Measurements from ENCODE around the gene CHIT1. TPM values are rescaled to one million over a fixed set of nuclear protein-coding genes. Genes with fewer than 3 reads are reported as not detected.

CHIT1 gene
- total RNA-seq, 4 donors from 2014 or later = 0.49 to 244 (median 5.6) TPM

- no peak for TF ChIP-seq CTCF (IDR thresholded peaks at IDR 0.05; ENCODE audit: low read depth)
Observed at GRCh38 chr1:203179667-203180005, 49.8 kb downstream of the CHIT1 start.

GRCh38 chr1:203178821-203179666 lies 50.4 kb downstream of the CHIT1 start:
- TF ChIP-seq CTCF (IDR thresholded peaks at IDR 0.05; ENCODE audit: low read depth) = no peak

GRCh38 chr1:203178083-203178482 lies 51.4 kb downstream of the CHIT1 start:
- TF ChIP-seq CTCF (IDR thresholded peaks at IDR 0.05; ENCODE audit: low read depth) = no peak

- TF ChIP-seq CTCF (IDR thresholded peaks at IDR 0.05; ENCODE audit: low read depth) = no peak
Observed at GRCh38 chr1:203177470-203178039, 51.9 kb downstream of the CHIT1 start.

- no peak for TF ChIP-seq CTCF (IDR thresholded peaks at IDR 0.05; ENCODE audit: low read depth)
Observed at GRCh38 chr1:203177036-203177405, 52.5 kb downstream of the CHIT1 start.

- TF ChIP-seq CTCF (IDR thresholded peaks at IDR 0.05; ENCODE audit: low read depth) = no peak
Observed at GRCh38 chr1:203176273-203177035, 53.0 kb downstream of the CHIT1 start.

- no peak for TF ChIP-seq CTCF (IDR thresholded peaks at IDR 0.05; ENCODE audit: low read depth)
Observed at GRCh38 chr1:203175827-203176241, 53.6 kb downstream of the CHIT1 start.

Measured in subcutaneous adipose tissue (tissue), 4 donors.